HCT116 (cell line): ENCODE measurements around the gene PKM. TPM values are rescaled to one million over a fixed set of nuclear protein-coding genes. Genes with fewer than 3 reads are reported as not detected.

Experiments
- ATAC-seq: fragments of 200-7000 bp; cut with Tn5 transposase; 2 replicates; pipeline ENCODE4 v1.9.1; 2020; ENCODE audit warnings: mild to moderate bottlenecking, moderate library complexity
- BruUV-seq: library from RNA; stranded (reverse); fragments of 400-500 nt; replicated peaks from 2 replicates; lab custom pipeline; 2021; lab: Mats Ljungman, UMichigan
- CTCF ChIA-PET: fragments of 300-600 bp; sonication (Branson Sonifier 250); formaldehyde crosslinking; loops from one replicate; lab custom pipeline; 2021; ENCODE audit warnings: antibody characterized with exemption; lab: Charles Lee
- POLR2A ChIA-PET: fragments of 300-600, 350-600 bp; sonication (Branson Sonifier 250); formaldehyde crosslinking; loops from one replicate; lab custom pipeline; 2021; ENCODE audit warnings: antibody characterized with exemption; lab: Charles Lee
- RAD21 ChIA-PET, 2 experiments: fragments of 300-600 bp; sonication (Branson Sonifier 250); formaldehyde crosslinking; loops; one replicate each; lab custom pipeline; 2023; ENCODE audit warnings: low total read pairs in 2 of 2; ENCODE audit not compliant: uncharacterized antibody in 2 of 2, unreplicated experiment in 2 of 2, low non-redundant PET in 1 of 2; lab: Charles Lee
- DNase-seq: peaks from one replicate; pipeline ENCODE4 v3.0.0-alpha.2; 2010; ENCODE audit warnings: low read depth, low spot score
- H2AFZ ChIP-seq: fragments of 200-600 bp; shearing (Covaris generic), sonication (generic); 2 replicates; pipeline ENCODE4 v1.6.1; 2017; ENCODE audit warnings: low read depth, mixed run types, mixed read lengths, antibody characterized with exemption, low read length; ENCODE audit not compliant: poor library complexity, severe bottlenecking
- H3K27ac ChIP-seq: 2 replicates; pipeline ENCODE4 v1.5.1; 2012; ENCODE audit warnings: low read depth, low read length
- H3K27me3 ChIP-seq: fragments of 200-600 bp; sonication (generic); 2 replicates; pipeline ENCODE4 v1.6.1; 2016; ENCODE audit warnings: mixed run types, low read length, mixed read lengths; ENCODE audit not compliant: insufficient read depth
- H3K36me3 ChIP-seq, 2 experiments: fragments of 200-500 bp in 1 of 2; fragments of 200-600 bp in 1 of 2; sonication (Bioruptor generic) in 1 of 2; sonication (generic) in 1 of 2; 2 replicates each; pipeline versions ENCODE4 v1.5.1 to v1.6.1; 2014 to 2016; ENCODE audit warnings: low read length in 2 of 2, inconsistent platforms in 1 of 2, mixed read lengths in 1 of 2, mixed run types in 1 of 2; ENCODE audit not compliant: insufficient read depth in 2 of 2, control insufficient read depth in 1 of 2
- H3K4me1 ChIP-seq, 2 experiments: fragments of 200-600 bp in 1 of 2; sonication (generic) in 1 of 2; 2 replicates each; pipeline versions ENCODE4 v1.5.1 to v1.6.1; 2012 to 2017; ENCODE audit warnings: low read length in 2 of 2, inconsistent platforms in 1 of 2, mild to moderate bottlenecking in 1 of 2, mixed read lengths in 1 of 2, mixed run types in 1 of 2, moderate library complexity in 1 of 2; ENCODE audit not compliant: insufficient read depth in 2 of 2, control insufficient read depth in 1 of 2
- H3K4me2 ChIP-seq: fragments of 200-600 bp; sonication (generic); 2 replicates; pipeline ENCODE4 v1.6.1; 2017; ENCODE audit warnings: mixed run types, low read length, mixed read lengths
- H3K4me3 ChIP-seq, 2 experiments: fragments of 200-600 bp in 1 of 2; sonication (generic) in 1 of 2; replicated peaks in 1 of 2; 2 replicates each; pipeline ENCODE4 v1.5.1; 2011 to 2016; ENCODE audit warnings: low read length in 2 of 2, control low read depth in 1 of 2, low read depth in 1 of 2, mild to moderate bottlenecking in 1 of 2, mixed read lengths in 1 of 2, mixed run types in 1 of 2
- H3K79me2 ChIP-seq: fragments of 200-600 bp; sonication (generic); 2 replicates; pipeline ENCODE4 v1.6.1; 2017; ENCODE audit warnings: mild to moderate bottlenecking, mixed run types, low read length, moderate library complexity, mixed read lengths; ENCODE audit not compliant: insufficient read depth
- H3K9ac ChIP-seq: fragments of 200-600 bp; sonication (generic); 2 replicates; pipeline ENCODE4 v1.6.1; 2016; ENCODE audit warnings: low read length, mixed read lengths
- H3K9me2 ChIP-seq: fragments of 200-600 bp; sonication (generic), shearing (Covaris generic); 2 replicates; pipeline ENCODE4 v1.6.1; 2017; ENCODE audit warnings: mixed run types, mild to moderate bottlenecking, moderate library complexity; ENCODE audit not compliant: insufficient read depth
- H3K9me3 ChIP-seq, 2 experiments: fragments of 200-500 bp in 1 of 2; fragments of 200-600 bp in 1 of 2; sonication (Bioruptor generic) in 1 of 2; sonication (generic) in 1 of 2; 2 replicates each; pipeline ENCODE4 v1.6.1; 2014 to 2017; ENCODE audit warnings: low read length in 2 of 2, mixed read lengths in 2 of 2, inconsistent platforms in 1 of 2, low read depth in 1 of 2, mild to moderate bottlenecking in 1 of 2, mixed run types in 1 of 2, moderate library complexity in 1 of 2; ENCODE audit not compliant: control insufficient read depth in 1 of 2, insufficient read depth in 1 of 2
- H4K20me1 ChIP-seq: fragments of 200-600 bp; sonication (generic), shearing (Covaris generic); 2 replicates; pipeline ENCODE4 v1.6.1; 2017; ENCODE audit warnings: mixed run types, mild to moderate bottlenecking, moderate library complexity; ENCODE audit not compliant: insufficient read depth
- CEBPB ChIP-seq: IDR thresholded peaks from 2 replicates; pipeline ENCODE4 v1.6.1; 2012; ENCODE audit warnings: low read depth
- POLR2A ChIP-seq: IDR thresholded peaks from 2 replicates; pipeline ENCODE4 v1.7.0; 2011; ENCODE audit warnings: borderline replicate concordance; ENCODE audit not compliant: insufficient read depth, insufficient read length; ENCODE audit errors: extremely low read depth
- RAD21 ChIP-seq: IDR thresholded peaks from 2 replicates; pipeline ENCODE4 v1.6.1; 2012; ENCODE audit warnings: low read depth, mild to moderate bottlenecking
- SRF ChIP-seq: IDR thresholded peaks from 2 replicates; pipeline ENCODE4 v1.6.1; 2012; ENCODE audit warnings: low read depth
- intact Hi-C: fragments of 100-400 bp; cut with micrococcal nuclease; formaldehyde crosslinking; loops from 2 replicates; pipeline ENCODE4 v1.10.0; 2022
- total RNA-seq: library from RNA; stranded (reverse); gene quantifications from one replicate; pipeline ENCODE4 v1.2.1, GENCODE V29; 2021; ENCODE audit not compliant: unreplicated experiment
- TF ChIP-seq, protein P1 (sequence below): IDR thresholded peaks from 2 replicates; pipeline ENCODE4 v1.6.1; 2011; ENCODE audit warnings: mild to moderate bottlenecking, low read length, moderate library complexity; ENCODE audit not compliant: insufficient replicate concordance; ENCODE audit errors: extremely low read depth
- TF ChIP-seq, protein P2 (sequence below), 3 experiments: fragments of 200-600 bp in 1 of 3; sonication (generic) in 1 of 3; IDR thresholded peaks in 2 of 3; conservative IDR thresholded peaks in 1 of 3; 2 replicates each; pipeline ENCODE4 v1.5.1; 2012 to 2017; ENCODE audit warnings: low read depth in 2 of 3, low read length in 2 of 3, antibody characterized with exemption in 1 of 3, borderline replicate concordance in 1 of 3, control low read depth in 1 of 3, mild to moderate bottlenecking in 1 of 3, mixed read lengths in 1 of 3, mixed run types in 1 of 3, moderate library complexity in 1 of 3; ENCODE audit not compliant: insufficient read depth in 1 of 3

PKM gene
- total RNA-seq, 1 experiment from 2014 or later: 1,664 TPM

DNA sequence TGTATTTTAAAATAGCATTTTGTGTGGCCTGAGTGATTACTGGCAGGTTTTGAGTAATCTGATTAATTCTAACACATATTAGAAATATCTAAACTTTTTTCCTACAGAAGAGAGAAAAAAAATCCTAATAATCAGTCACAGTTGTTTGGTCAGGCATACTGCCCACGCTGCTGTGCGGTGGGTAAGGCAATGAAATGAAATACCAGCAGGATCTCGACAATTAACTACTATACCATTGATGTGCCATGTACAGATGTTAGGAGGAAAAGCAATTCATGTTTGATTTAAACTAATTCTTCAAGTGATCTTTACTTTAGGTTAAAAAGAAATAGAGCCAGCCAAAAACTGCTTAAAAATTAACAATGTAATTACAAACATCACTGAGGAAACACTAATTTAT lies 38.6 kb downstream of the PKM start:
- no peak for DNase-seq
- Histone ChIP-seq H3K27me3 (no peaks in the 10 kb centered on the region), H3K4me3 (no peak overlapping the region), H4K20me1 (no peaks in the 10 kb centered on the region), H3K9me3 (no peaks in the 10 kb centered on the region), H3K27ac (no peak overlapping the region), H3K9me2 (no peaks in the 10 kb centered on the region), H3K79me2 (no peaks in the 10 kb centered on the region), H3K36me3 (no peaks in the 10 kb centered on the region), H3K4me2 (no peak overlapping the region), H2AFZ (no peak overlapping the region), H3K9ac (no peak overlapping the region), H3K4me1 (peaks cover 5 to 13% of the 10 kb centered on the region in 2 experiments; a peak in 3 of 4 replicates)
- ChIA-PET POLR2A (no interaction called here), CTCF (no interaction called here), RAD21 (no interaction called here)
- TF ChIP-seq RAD21: no peak
- TF ChIP-seq POLR2A: no peak
- no peak for TF ChIP-seq SRF
- TF ChIP-seq, protein P1, sequence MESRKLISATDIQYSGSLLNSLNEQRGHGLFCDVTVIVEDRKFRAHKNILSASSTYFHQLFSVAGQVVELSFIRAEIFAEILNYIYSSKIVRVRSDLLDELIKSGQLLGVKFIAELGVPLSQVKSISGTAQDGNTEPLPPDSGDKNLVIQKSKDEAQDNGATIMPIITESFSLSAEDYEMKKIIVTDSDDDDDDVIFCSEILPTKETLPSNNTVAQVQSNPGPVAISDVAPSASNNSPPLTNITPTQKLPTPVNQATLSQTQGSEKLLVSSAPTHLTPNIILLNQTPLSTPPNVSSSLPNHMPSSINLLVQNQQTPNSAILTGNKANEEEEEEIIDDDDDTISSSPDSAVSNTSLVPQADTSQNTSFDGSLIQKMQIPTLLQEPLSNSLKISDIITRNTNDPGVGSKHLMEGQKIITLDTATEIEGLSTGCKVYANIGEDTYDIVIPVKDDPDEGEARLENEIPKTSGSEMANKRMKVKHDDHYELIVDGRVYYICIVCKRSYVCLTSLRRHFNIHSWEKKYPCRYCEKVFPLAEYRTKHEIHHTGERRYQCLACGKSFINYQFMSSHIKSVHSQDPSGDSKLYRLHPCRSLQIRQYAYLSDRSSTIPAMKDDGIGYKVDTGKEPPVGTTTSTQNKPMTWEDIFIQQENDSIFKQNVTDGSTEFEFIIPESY: no peak
- TF ChIP-seq, protein P2, sequence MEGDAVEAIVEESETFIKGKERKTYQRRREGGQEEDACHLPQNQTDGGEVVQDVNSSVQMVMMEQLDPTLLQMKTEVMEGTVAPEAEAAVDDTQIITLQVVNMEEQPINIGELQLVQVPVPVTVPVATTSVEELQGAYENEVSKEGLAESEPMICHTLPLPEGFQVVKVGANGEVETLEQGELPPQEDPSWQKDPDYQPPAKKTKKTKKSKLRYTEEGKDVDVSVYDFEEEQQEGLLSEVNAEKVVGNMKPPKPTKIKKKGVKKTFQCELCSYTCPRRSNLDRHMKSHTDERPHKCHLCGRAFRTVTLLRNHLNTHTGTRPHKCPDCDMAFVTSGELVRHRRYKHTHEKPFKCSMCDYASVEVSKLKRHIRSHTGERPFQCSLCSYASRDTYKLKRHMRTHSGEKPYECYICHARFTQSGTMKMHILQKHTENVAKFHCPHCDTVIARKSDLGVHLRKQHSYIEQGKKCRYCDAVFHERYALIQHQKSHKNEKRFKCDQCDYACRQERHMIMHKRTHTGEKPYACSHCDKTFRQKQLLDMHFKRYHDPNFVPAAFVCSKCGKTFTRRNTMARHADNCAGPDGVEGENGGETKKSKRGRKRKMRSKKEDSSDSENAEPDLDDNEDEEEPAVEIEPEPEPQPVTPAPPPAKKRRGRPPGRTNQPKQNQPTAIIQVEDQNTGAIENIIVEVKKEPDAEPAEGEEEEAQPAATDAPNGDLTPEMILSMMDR (IDR thresholded peaks at IDR 0.05 in 2 of 3, conservative IDR thresholded peaks at IDR 0.05 in 1 of 3; ENCODE audit: borderline replicate concordance in 1 of 3, insufficient read depth in 1 of 3, low read depth in 2 of 3, low read length in 2 of 3): no peak
- no peak for TF ChIP-seq CEBPB
- intact Hi-C loops: no loop called here
- no peak for ATAC-seq
- BruUV-seq: no TSS peak
